Mesothelial cell of epicardium (in vitro differentiated cells): ENCODE data around the gene CNN2. TPM values are rescaled to one million over a fixed set of nuclear protein-coding genes. Genes with fewer than 3 reads are reported as not detected.

ENCODE experiments used
- DNase-seq, 2 experiments: peaks; one replicate each; pipeline ENCODE4 v3.0.0; 2021; ENCODE audit warnings: low spot score in 2 of 2; ENCODE audit not compliant: unreplicated experiment in 2 of 2
- H3K27ac Mint-ChIP-seq: 2 replicates; pipeline ENCODE4 v1.8.0; 2021; ENCODE audit warnings: mixed read lengths
- H3K27me3 Mint-ChIP-seq: 2 replicates; pipeline ENCODE4 v1.8.0; 2021; ENCODE audit warnings: low read depth, mixed read lengths
- H3K36me3 Mint-ChIP-seq: 2 replicates; pipeline ENCODE4 v1.8.0; 2021; ENCODE audit warnings: mixed read lengths
- H3K4me1 Mint-ChIP-seq: 2 replicates; pipeline ENCODE4 v1.8.0; 2021; ENCODE audit warnings: mixed read lengths
- H3K4me3 Mint-ChIP-seq: 2 replicates; pipeline ENCODE4 v1.8.0; 2021; ENCODE audit warnings: mild to moderate bottlenecking, moderate library complexity, mixed read lengths
- H3K9me3 Mint-ChIP-seq: 2 replicates; pipeline ENCODE4 v1.8.0; 2021; ENCODE audit warnings: mixed read lengths
- total RNA-seq: library from RNA; stranded (reverse); gene quantifications from 3 replicates; pipeline ENCODE4 v1.2.1, GENCODE V29; 2021
- TF ChIP-seq, protein P1 (sequence below): fragments of 200-600 bp; sonication (generic); IDR thresholded peaks from one replicate; pipeline ENCODE4 v1.5.0; 2021; ENCODE audit warnings: antibody characterized with exemption; ENCODE audit not compliant: unreplicated experiment

CNN2 gene
- total RNA-seq, 1 donor from 2014 or later: 501 TPM

DNA sequence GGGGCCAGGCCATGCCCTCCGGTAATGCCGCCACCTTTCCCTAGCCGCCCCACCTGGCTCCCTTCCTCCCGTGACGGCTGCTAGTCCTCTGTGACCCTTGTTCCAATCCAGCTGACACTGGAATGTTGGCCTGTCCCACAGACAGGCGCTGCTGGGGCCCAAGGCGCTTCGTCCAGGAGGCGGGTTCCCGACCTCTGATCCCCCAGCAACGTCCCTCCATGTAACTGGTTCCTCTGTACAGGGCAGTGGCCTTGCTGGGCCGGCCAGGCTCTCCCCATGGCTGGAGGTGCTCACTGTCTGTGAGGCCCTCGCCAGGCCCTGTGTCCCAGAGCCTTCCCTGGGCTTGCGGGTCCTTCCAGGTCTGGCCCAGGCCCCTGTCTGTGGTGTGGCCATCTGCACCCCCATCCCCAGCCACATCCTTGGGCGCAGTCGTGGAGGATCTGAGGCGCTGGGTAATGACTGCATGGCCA lies 33.0 kb upstream of the CNN2 start:
- DNase-seq: no peak
- Mint-ChIP-seq H3K27ac (no peak overlapping the region), H3K9me3 (no peaks in the 10 kb centered on the region), H3K4me1 (peaks cover 6% of the 10 kb centered on the region), H3K36me3 (peaks cover 8% of the 10 kb centered on the region), H3K27me3 (peaks cover 30% of the 10 kb centered on the region), H3K4me3 (no peak overlapping the region)
- TF ChIP-seq, protein P1, sequence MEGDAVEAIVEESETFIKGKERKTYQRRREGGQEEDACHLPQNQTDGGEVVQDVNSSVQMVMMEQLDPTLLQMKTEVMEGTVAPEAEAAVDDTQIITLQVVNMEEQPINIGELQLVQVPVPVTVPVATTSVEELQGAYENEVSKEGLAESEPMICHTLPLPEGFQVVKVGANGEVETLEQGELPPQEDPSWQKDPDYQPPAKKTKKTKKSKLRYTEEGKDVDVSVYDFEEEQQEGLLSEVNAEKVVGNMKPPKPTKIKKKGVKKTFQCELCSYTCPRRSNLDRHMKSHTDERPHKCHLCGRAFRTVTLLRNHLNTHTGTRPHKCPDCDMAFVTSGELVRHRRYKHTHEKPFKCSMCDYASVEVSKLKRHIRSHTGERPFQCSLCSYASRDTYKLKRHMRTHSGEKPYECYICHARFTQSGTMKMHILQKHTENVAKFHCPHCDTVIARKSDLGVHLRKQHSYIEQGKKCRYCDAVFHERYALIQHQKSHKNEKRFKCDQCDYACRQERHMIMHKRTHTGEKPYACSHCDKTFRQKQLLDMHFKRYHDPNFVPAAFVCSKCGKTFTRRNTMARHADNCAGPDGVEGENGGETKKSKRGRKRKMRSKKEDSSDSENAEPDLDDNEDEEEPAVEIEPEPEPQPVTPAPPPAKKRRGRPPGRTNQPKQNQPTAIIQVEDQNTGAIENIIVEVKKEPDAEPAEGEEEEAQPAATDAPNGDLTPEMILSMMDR: no peak

DNA sequence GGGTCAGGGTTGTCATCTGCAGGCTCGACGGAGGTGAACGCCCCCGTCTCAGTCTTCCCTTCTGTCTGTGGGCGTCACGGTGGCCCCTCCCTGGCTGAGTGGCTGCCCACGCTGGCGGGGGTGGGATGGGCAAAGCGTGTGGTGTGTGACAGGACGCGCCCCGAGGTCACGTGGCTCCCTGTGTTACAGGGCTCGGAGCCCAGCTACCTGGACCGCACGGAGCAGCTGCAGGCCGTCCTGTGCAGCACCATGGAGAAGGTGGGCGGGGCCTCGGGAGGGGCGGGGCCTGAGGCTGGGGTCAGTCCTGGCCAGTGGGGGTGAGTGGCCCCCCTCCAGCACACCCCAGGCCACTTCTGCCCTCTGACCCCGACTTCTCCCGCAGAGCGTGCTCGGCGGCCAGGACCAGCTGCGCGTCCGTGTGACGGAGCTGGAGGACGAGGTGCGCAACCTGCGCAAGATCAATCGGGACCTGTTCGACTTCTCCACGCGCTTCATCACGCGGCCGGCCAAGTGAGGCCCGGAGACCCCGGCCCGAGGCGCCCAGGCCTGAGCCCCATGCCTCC lies 32.5 kb upstream of the CNN2 start:
- Mint-ChIP-seq H3K4me3 (no peak overlapping the region), H3K4me1 (peaks cover 6% of the 10 kb centered on the region), H3K36me3 (peaks cover 8% of the 10 kb centered on the region), H3K27me3 (peaks cover 34% of the 10 kb centered on the region), H3K27ac (no peak overlapping the region), H3K9me3 (no peaks in the 10 kb centered on the region)
- no peak for DNase-seq
- TF ChIP-seq, protein P1: no peak

DNA sequence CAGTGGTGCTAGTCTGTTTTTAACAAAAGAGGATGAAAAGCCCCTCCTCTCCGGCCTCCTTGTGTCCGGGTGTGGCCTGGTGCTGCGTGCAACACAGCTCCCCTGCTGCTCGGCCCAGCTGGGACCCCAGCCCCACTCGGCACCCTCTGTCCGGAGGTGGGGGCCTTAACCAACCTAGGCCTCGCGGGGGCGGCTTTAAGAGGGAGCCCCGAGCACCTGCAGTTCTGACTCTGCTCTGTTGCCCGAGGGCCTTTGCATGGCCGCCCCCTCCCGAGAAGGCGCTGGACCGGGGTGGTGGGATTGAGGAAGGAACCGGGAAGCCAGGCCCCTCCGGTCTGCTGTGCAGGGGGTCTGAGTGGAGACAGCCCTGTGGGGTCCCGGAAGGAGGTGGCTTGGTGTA lies 31.9 kb upstream of the CNN2 start:
- DNase-seq: no peak
- no peak overlapping the region for H3K27ac Mint-ChIP-seq
- H3K4me3 Mint-ChIP-seq: no peak overlapping the region
- peaks cover 6% of the 10 kb centered on the region for H3K36me3 Mint-ChIP-seq
- TF ChIP-seq, protein P1: no peak
- peaks cover 40% of the 10 kb centered on the region for H3K27me3 Mint-ChIP-seq
- no peaks in the 10 kb centered on the region for H3K9me3 Mint-ChIP-seq
- H3K4me1 Mint-ChIP-seq: peaks cover 10% of the 10 kb centered on the region

DNA sequence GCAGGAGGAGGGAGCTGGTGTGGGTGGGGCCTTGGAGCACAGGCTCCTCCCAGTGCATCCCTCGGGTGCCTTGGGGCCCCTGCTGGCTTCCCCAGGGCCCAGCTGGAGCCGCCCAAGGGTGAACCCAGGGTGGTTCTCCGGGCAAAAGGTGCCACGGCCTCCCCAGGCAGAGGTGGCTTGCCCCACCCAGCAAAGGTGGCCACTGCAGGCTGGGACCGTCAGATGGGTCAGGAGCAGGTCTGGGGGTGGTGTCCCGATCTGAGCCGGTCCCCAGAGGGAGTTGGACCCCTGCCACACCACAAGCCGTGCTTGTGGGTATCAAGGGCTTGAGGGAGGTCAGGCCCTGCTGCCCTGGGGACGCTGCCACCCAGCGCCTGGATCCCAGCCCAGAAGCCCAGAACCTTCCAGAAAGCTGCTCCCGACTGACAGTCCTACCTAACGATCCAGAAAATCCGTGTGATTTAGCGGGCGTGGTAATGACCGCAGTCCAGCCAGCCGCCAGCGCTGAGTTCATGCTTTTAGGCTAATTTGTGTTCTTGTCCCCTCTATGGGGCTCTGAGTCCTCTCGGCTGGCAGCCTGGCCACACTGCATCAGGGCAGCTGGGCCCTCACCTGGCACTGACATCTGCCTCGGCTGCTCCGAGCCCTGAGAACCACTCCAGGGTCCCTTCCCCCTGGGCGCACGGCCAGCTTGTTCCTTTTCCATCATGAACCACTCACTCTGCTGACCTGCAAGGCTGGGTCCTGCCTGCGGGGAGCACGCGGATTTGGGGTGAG lies 31.2 kb upstream of the CNN2 start:
- H3K4me3 Mint-ChIP-seq: no peak overlapping the region
- H3K27ac Mint-ChIP-seq: no peak overlapping the region
- TF ChIP-seq, protein P1: no peak
- no peak for DNase-seq
- H3K27me3 Mint-ChIP-seq: peaks cover 44% of the 10 kb centered on the region
- no peaks in the 10 kb centered on the region for H3K9me3 Mint-ChIP-seq
- H3K36me3 Mint-ChIP-seq: peaks cover 6% of the 10 kb centered on the region
- peaks cover 10% of the 10 kb centered on the region for H3K4me1 Mint-ChIP-seq

DNA sequence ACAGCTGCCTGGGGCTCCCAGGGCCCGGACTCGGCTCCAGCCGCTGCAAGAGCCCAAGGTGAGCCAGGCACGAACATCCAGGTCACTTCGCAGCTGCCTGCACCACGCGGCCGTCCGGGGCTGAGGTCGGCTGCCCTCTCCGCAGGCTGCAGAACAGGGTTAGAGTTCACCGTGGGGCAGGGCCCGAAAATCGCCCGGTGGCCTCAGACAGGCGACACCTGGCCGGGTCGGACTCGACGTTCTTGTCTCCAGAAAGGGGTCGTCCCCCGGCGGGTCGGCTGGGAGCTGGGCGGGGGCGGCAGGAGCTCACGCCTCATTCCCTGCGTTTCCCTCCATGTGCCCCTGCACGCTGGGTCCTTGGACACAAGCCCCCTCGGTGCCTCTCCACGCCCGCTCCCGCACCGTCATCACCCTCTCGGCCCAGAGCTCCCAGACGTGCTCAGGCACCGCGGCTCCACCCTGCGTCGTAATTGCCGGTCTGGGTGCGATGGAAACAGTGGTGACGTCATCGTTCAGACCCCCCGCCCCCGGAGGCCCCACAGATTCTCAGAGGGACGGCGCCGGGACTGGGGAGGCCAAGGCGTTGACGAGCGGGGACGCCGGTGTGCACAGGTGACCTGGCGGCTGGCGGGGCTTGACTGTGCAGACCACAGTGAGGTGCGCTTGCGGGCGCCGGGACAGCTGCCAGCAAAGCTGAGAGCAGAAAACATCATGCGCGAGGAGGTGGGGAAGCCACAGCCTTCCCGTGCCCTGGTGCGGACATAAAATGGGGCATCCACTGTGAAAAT lies 30.2 kb upstream of the CNN2 start:
- peaks cover 49% of the 10 kb centered on the region for H3K27me3 Mint-ChIP-seq
- H3K4me3 Mint-ChIP-seq: peak overlapping the region; percentile 48
- peak in 1 of 2 experiments; percentile 59 for DNase-seq
- TF ChIP-seq, protein P1: no peak
- no peaks in the 10 kb centered on the region for H3K9me3 Mint-ChIP-seq
- H3K27ac Mint-ChIP-seq: no peak overlapping the region
- peaks cover 3% of the 10 kb centered on the region for H3K36me3 Mint-ChIP-seq
- peaks cover 13% of the 10 kb centered on the region for H3K4me1 Mint-ChIP-seq
